Transverse colon (tissue), 4 donors: Measurements from ENCODE around the gene TNKS2. TPM values are rescaled to one million over a fixed set of nuclear protein-coding genes. Genes with fewer than 3 reads are reported as not detected.

ENCODE experiments used
- DNase-seq: peaks from one replicate; pipeline ENCODE4 v3.0.0-alpha.2; 2019
- H3K27ac ChIP-seq, 4 donors: fragments of 200-600 bp; sonication (generic); 2 replicates each; pipeline ENCODE4 v1.5.1; 2016 to 2018; ENCODE audit warnings: inconsistent platforms in 4 of 4
- H3K27me3 ChIP-seq: fragments of 200-600 bp; sonication (generic); 2 replicates; pipeline ENCODE4 v1.5.1; 2017; ENCODE audit warnings: inconsistent platforms
- H3K36me3 ChIP-seq, 4 donors: fragments of 200-600 bp; sonication (generic); 2 replicates each; pipeline ENCODE4 v1.5.1; 2017 to 2019; ENCODE audit warnings: inconsistent platforms in 4 of 4
- H3K4me1 ChIP-seq, 4 donors: fragments of 200-600 bp; sonication (generic); 2 replicates each; pipeline ENCODE4 v1.5.1; 2017 to 2020; ENCODE audit warnings: inconsistent platforms in 4 of 4
- H3K4me3 ChIP-seq, 4 donors: fragments of 200-600 bp; sonication (generic); 1 replicate in 1 of 4; 2 replicates in 3 of 4; pipeline versions ENCODE4 v1.5.1 to v1.6.1; 2017 to 2019; ENCODE audit warnings: inconsistent platforms in 4 of 4
- H3K9me3 ChIP-seq, 2 donors: fragments of 200-600 bp; sonication (generic); 2 replicates each; pipeline ENCODE4 v1.5.1; 2017 to 2019; ENCODE audit warnings: inconsistent platforms in 2 of 2
- CTCF ChIP-seq, 5 experiments: fragments of 200-600 bp in 3 of 5; fragments of 450-650 bp in 2 of 5; sonication (generic) in 3 of 5; IDR thresholded peaks; 1 replicate in 2 of 5; 2 replicates in 3 of 5; pipeline ENCODE4 v1.5.1; 2016 to 2017; ENCODE audit warnings: antibody characterized with exemption in 5 of 5, inconsistent platforms in 3 of 5, mild to moderate bottlenecking in 2 of 5, moderate library complexity in 1 of 5
- EP300 ChIP-seq: sonication (generic); formaldehyde crosslinking; IDR thresholded peaks from one replicate; pipeline ENCODE4 v1.6.1; 2017; ENCODE audit warnings: antibody characterized with exemption, low read depth
- POLR2A ChIP-seq: fragments of 450-650 bp; IDR thresholded peaks from one replicate; pipeline ENCODE4 v1.6.1; 2016; ENCODE audit warnings: antibody characterized with exemption, mild to moderate bottlenecking, moderate library complexity
- POLR2AphosphoS5 ChIP-seq, 3 donors: sonication (generic); formaldehyde crosslinking; IDR thresholded peaks; one replicate each; pipeline ENCODE4 v1.6.1; 2016; ENCODE audit warnings: antibody characterized with exemption in 3 of 3
- WGBS, 2 donors: methylation state at CpG; one replicate each; pipeline ENCODE4 v1.1.5; 2018; ENCODE audit warnings: low coverage in 1 of 2; 5-methylcytosine and 5-hydroxymethylcytosine counted together
- in situ Hi-C, 4 donors: fragments of 200-750 bp; cut with MboI; loops; one replicate each; pipeline versions ENCODE4 v1.15.0 to v1.15.1; 2017; ENCODE audit warnings: low sequenced_read_pairs in 3 of 4, low pct_ligation_motif_present in 1 of 4, low pct_unique_long_range_greater_than_20kb in 1 of 4
- intact Hi-C: fragments of 100-400 bp; cut with DNase I; formaldehyde crosslinking; loops from one replicate; pipeline ENCODE4 v1.15.1; 2023; ENCODE audit warnings: low total_unique reads
- total RNA-seq, 4 donors: library from RNA; depleted of rRNA; stranded (reverse); fragments of >200 nt; gene quantifications; one replicate each; pipeline ENCODE4 v1.1.0, GENCODE V29; 2016

Gene TNKS2
- total RNA-seq, 4 donors from 2014 or later = 27.2 to 38.7 (median 31.6) TPM

- Histone ChIP-seq H3K27ac (peak overlapping the region; percentile 97 to 100 (median 99)), H3K9me3 (no peaks in the 10 kb centered on the region), H3K27me3 (no peaks in the 10 kb centered on the region), H3K36me3 (no peaks in the 10 kb centered on the region), H3K4me3 (peak overlapping the region; percentile 74 to 98 (median 90)), H3K4me1 (peaks cover 8 to 51% (median 29%) of the 10 kb centered on the region in 4 donors)
- intact Hi-C loops = no loop called here
- DNase-seq = peak; percentile 44
- in situ Hi-C loops = loop anchor here in 1 of 4 donors (25.0 kb wide), 1 partner anchor 113 kb away; the partner anchor contains the start of genes BTAF1 and FGFBP3
- TF ChIP-seq EP300 (no peak), CTCF (IDR thresholded peaks at IDR 0.05) (no peak), POLR2AphosphoS5 (IDR thresholded peaks at IDR 0.05) (peak; percentile 11 to 19 (median 12)), POLR2A (peak; percentile 14)
- 0 to 1% methylated on average over 9 to 48 of the region's 54 CpGs for WGBS, 2 donors
Observed at GRCh38 chr10:91798649-91799611, 704 bp downstream of the TNKS2 start.

GRCh38 chr10:91799612-91799975 is 1.4 kb downstream of the TNKS2 start:
- 7 to 15% methylated on average over 4 of the region's 4 CpGs for WGBS, 2 donors
- in situ Hi-C loops = loop anchor here in 1 of 4 donors (25.0 kb wide), 1 partner anchor 113 kb away; the partner anchor contains the start of genes BTAF1 and FGFBP3

GRCh38 chr10:91800182-91800581 is 2.0 kb downstream of the TNKS2 start:
- TF ChIP-seq POLR2A = no peak
- TF ChIP-seq CTCF (IDR thresholded peaks at IDR 0.05) = no peak
- no peak for TF ChIP-seq POLR2AphosphoS5 (IDR thresholded peaks at IDR 0.05)
- TF ChIP-seq EP300 = no peak
- no peak for DNase-seq
- Histone ChIP-seq H3K4me3 (peak overlapping the region in 2 of 4 donors; percentile 88 to 98), H3K27me3 (no peaks in the 10 kb centered on the region), H3K27ac (peak overlapping the region in 2 of 4 donors; percentile 20 to 99), H3K9me3 (no peaks in the 10 kb centered on the region), H3K36me3 (no peaks in the 10 kb centered on the region), H3K4me1 (peaks cover 8 to 51% (median 29%) of the 10 kb centered on the region in 4 donors)
- intact Hi-C loops (no loop called here), in situ Hi-C loops (no loop called here)
- WGBS, 2 donors = 31 to 32% methylated on average over 5 of the region's 5 CpGs

More at GRCh38 chr10:91799612-91799975, 1.4 kb downstream of the TNKS2 start:
- intact Hi-C loops = no loop called here
- no peaks in the 10 kb centered on the region for H3K36me3 ChIP-seq
- peak overlapping the region; percentile 74 to 98 (median 90) for H3K4me3 ChIP-seq
- peak overlapping the region; percentile 97 to 100 (median 99) for H3K27ac ChIP-seq
- TF ChIP-seq POLR2AphosphoS5 (IDR thresholded peaks at IDR 0.05) = no peak
- no peak for TF ChIP-seq POLR2A
- no peak for TF ChIP-seq CTCF (IDR thresholded peaks at IDR 0.05)
- TF ChIP-seq EP300 = no peak
- peaks cover 8 to 51% (median 29%) of the 10 kb centered on the region in 4 donors for H3K4me1 ChIP-seq
- H3K9me3 ChIP-seq = no peaks in the 10 kb centered on the region
- H3K27me3 ChIP-seq = no peaks in the 10 kb centered on the region
- no peak for DNase-seq

- Histone ChIP-seq H3K4me1 (peaks cover 8 to 56% (median 31%) of the 10 kb centered on the region in 4 donors), H3K27ac (no peak overlapping the region), H3K27me3 (no peaks in the 10 kb centered on the region), H3K36me3 (no peaks in the 10 kb centered on the region), H3K9me3 (no peaks in the 10 kb centered on the region), H3K4me3 (peak overlapping the region in 1 of 4 donors; percentile 88)
- no peak for TF ChIP-seq POLR2A
- no peak for TF ChIP-seq POLR2AphosphoS5 (IDR thresholded peaks at IDR 0.05)
- TF ChIP-seq EP300 = no peak
- no peak for TF ChIP-seq CTCF (IDR thresholded peaks at IDR 0.05)
- WGBS, 2 donors = 50 to 73% methylated on average over 1 of the region's 1 CpG
- DNase-seq = no peak
- intact Hi-C loops (no loop called here), in situ Hi-C loops (no loop called here)
Observed at GRCh38 chr10:91800756-91801155, 2.5 kb downstream of the TNKS2 start.
